Epidermal melanocyte (primary cell): Measurements from ENCODE around the gene PRKAR1B.

Experiments
- DNase-seq: peaks from one replicate; pipeline ENCODE4 v3.0.0; 2011; ENCODE audit warnings: low spot score; ENCODE audit not compliant: insufficient read length

PRKAR1B gene

GRCh38 chr7:573269-573932, 153.7 kb downstream of the PRKAR1B start:
- no peak for DNase-seq

GRCh38 chr7:572416-573268, 154.4 kb downstream of the PRKAR1B start:
- no peak for DNase-seq

DNA sequence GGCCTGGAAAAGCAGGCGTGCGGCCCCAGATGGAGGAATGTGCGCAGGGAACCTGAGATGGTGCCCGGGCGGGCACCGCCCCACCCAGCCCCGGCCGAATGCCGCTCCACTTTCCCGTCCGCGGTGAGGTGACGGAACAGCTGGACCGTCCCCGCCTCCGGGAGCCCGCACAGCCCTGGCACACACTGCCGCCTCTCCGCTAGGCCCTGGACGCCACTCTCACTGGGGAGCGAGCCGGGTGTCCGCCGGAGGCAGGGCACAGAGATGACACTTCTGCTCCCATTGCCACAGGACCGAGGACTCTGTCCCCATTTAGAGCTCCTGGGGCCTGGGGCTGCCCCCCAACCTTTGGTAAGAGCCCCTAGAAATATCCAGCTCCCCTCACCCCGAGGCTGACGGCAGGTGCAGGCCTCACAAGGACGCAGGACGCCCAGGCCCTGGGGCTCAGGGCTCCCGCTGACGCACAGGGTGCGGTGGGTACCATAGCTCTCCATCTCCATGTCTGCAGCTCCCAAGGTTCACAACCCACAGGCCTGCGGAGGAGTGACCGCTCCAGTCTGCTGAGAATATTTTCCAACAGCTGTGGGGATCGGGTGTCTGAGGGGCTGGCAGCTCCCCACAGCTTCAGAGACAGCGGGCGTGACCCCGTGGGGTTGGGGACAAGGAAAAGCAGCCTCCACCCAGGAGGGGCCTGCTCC, 155.2 kb downstream of the PRKAR1B start:
- DNase-seq = no peak

DNA sequence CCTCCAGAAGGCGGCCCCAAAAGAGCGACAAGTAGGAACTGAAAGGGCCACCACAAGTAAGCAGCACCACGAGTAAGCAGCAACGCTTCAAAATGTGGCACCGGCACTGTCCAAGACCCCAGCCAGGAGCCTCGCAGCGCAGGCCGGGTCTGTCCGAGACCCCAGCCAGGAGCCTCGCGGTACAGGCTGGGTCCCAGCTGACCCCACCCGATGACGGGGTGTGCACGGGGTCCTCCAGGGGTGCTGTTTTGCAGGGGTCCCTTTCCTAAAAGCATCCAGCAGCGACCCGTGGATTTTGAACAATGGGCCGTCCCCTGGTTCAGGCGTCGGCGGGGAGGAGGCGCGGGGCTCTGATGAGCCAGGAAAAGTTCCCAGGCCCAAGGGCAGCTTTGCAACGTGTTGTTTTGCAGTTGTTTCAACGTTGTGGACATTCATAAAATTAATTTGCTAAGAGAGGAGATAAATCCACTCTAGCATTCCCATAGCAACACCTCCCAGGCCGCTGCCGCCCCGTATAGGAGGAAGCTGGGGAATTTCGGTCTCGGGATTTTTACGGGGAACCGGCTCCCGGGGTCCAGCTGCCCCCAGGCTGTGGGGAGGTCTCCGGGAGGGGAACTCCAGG, 155.9 kb downstream of the PRKAR1B start:
- DNase-seq = no peak

GRCh38 chr7:570801-571070, 156.3 kb downstream of the PRKAR1B start:
- DNase-seq = no peak

- no peak for DNase-seq
Observed at GRCh38 chr7:569996-570800, 156.9 kb downstream of the PRKAR1B start.

GRCh38 chr7:569071-569855, 157.8 kb downstream of the PRKAR1B start:
- no peak for DNase-seq

GRCh38 chr7:568031-568951, 158.8 kb downstream of the PRKAR1B start:
- no peak for DNase-seq

DNA sequence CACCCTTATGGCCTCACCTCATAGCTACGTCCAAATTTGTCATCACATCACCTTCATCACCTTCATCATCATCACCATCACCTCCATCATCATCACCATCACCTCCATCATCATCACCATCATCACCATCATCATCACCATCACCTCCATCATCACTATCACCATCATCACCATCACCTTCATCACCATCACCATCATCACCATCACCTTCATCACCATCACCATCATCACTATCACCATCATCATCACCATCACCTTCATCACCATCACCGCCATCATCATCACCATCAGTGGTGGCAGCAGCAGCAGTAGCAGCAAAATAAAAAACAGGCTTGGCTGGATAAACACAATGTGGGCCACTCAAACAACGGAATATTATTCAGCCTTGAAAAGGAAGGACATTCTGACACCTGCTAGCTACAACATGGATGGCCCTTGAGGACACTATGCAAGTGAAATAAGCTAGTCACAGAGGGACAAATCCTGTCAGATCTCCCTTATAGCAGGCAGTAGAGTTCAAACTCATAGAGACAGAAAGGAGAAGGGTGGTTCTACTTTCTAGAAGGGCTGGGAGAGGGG, 159.7 kb downstream of the PRKAR1B start:
- DNase-seq = no peak

DNA sequence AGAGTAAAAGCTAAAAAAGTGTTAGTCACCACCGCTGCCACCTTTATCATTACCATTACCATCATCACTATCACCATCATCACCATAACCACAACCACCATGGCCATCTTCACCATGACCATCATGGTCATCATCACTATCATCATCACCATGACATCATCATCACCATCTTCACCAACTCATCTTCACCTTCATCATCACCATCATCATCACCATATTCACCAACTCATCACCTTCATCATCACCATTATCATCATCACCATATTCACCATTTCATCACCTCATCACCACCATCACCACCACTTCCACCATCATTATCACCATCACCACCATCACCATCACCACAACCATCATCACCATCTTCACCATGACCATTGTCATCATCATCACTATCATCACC, 161.0 kb downstream of the PRKAR1B start:
- no peak for DNase-seq

DNA sequence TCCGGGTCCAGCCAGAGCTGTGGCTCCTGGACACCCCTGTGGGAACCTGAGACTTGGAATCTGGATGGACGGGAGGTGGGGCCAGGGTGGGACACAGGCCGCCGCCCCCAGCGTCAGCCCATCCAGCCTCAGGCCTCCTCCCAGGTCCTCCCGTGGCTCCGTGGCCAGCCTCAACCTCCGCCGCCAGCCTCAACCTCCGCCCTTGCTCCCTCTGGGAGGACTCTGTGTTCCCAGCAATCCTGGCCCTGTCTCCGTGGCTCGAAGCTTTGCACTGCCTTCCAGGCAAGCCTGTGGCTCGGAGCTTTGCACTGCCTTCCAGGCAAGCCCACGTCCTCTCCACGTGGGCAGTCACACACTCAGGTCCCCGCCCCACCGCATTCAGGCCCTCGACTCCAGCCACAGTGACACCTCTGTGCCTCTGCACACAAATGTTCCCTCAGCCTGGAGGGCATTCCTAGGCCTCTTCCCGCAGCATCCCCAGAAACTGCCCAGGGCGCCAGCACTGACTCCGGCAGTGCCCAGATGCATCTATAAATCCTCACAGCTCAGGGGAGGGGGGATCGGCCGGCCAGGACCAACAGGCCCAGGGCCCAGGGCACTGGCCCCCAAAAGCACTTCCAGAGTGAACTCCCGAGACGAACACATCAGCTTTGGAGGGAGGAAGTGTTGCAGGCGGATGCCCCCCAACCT, 162.8 kb downstream of the PRKAR1B start:
- DNase-seq = no peak

DNA sequence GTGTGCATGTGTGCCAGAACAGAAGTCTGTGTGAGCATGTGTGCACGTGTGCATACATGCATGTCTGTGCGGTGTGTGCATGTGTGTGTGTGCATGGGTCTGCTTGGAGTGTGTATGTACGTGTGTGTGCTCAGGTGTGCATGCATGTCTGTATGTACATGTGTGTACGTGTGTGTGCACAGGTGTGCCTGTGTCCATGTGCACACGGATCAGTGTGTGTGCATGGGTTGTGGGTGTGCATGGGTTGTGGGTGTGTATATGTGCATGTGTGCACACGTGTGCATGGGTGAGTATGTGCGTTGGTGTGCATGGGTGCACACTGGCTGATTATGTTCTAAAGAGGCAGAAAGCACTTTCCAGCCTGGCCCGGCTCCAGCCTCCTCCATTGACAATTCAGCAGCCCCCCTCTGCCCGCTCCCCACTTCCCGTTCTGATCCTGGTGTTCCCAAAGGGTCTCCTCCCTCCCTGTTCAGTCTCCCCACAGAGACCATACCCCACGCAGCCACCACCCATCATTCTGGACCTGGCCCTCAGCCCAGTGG, 163.4 kb downstream of the PRKAR1B start:
- no peak for DNase-seq

DNA sequence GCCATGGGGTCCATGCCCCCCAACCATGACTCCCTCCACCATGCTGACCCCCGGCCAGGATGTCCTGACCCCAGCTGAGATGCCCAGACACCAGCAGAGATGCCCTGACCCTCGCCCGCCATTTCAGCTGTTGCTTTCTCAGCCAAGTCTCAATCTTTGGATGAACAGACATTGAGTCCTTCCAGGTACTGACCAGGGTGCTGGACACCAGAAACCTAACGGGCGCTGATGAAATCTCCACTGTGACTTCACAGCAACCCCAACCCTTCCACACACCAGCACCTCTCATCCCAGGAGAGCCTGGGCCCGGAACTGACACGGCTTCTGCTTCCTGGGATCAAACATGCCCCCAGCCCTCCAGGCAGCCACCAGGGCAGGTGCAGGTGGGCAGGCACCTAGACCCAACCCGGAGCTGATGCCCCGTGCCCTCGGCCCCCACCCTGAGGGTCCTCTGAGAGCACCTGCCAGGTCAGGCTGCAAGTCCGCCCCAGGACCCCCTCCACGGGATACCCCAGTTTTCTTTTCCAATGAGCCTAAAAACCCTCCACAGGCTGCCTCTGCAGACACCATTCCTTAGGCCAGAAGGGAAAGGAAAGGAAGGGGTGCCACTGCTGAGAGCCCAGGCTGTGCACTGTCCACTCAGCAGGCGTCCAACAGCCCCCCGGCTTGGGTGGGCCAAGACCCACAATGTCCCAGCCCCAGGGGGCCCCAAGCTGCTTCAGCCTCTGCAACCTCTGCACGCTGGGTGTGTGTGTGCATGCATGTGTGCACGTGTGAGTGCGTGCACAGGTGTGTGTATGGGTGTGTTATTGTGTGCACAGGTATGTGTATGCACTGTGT, 164.1 kb downstream of the PRKAR1B start:
- no peak for DNase-seq

GRCh38 chr7:562374-562675, 164.8 kb downstream of the PRKAR1B start:
- no peak for DNase-seq

- no peak for DNase-seq
Observed at GRCh38 chr7:561631-562373, 165.3 kb downstream of the PRKAR1B start.

DNA sequence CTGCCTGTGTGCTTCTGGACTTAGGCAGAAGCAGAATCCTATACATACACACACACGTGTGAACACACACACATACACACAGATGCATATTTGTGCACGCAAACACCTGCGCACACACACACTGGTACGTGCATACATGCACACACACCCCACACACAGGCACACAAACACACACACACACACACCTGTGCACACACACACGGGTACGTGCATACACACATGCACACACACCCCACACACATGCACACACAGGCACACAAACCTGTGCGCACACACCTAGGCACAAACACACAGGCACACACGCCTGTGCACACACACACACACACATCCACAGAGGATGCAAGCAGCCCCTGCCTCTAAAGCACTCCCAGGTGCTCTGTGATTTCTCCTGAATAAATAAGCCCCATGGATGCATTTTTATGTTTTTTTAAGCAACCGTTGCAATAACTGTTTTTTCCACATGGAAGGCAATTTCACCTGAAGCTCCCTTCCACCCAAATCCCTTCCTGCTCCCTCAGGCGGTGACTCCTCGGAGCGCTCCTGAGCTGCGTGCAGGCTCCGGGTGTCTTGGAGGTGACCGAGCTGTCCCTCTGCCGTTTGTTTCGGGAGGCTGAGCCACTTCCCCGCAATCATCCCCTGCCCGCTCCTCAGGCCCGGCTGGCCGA, 166.0 kb downstream of the PRKAR1B start:
- no peak for DNase-seq
